DMS 273 (cell line): Measurements from ENCODE around the gene PRSS56.
A peak's percentile ranks its signal among the peaks of the same experiment; 100 is the strongest.
"Not testable (repeated sequence)": the region's sequence is repeated elsewhere in the genome, so short reads cannot be mapped to it uniquely, and the experiment has no call there.

Experiments
- DNase-seq: peaks from one replicate; lab custom pipeline; 2025; ENCODE audit not compliant: unreplicated experiment; lab: John Stamatoyannopoulos, UW

The PRSS56 gene

GRCh38 chr2:232524771-232525170, 4.6 kb downstream of the PRSS56 start:
- DNase-seq: no peak

GRCh38 chr2:232525199-232525598, 5.0 kb downstream of the PRSS56 start:
- DNase-seq: peak; percentile 62

- peak; percentile 95 for DNase-seq
Measured at GRCh38 chr2:232525791-232526371, 5.7 kb downstream of the PRSS56 start, which contains the start of gene CHRND. Gene CHRND, plus strand, starts transcription at chr2:232526160. Its CDS starts 56 bp downstream, at chr2:232526216.

DNA sequence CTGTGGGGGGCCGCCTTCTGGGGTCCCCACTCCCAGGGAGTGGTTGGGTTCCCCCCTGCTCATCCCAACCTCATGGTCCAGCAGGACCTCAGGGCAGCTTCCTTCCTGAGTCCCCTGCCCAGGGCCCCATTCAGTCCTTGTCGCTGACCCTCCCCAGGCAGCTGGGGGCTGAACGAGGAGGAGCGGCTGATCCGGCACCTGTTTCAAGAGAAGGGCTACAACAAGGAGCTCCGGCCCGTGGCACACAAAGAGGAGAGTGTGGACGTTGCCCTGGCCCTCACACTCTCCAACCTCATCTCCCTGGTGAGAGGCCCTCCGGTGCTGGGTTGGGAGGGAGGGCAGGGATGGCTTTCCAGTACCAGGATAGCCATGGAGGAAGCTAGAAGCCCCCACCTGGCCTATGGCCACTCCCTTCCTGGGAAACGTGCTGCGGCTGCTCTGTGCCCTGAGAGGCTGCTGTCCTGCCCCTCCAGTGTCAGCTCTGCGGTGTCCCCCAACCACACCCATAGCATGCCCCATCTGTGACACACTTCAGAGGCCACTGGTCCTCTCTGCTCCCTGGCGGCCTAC, 6.3 kb downstream of the PRSS56 start:
- DNase-seq: peak; percentile 49

DNA sequence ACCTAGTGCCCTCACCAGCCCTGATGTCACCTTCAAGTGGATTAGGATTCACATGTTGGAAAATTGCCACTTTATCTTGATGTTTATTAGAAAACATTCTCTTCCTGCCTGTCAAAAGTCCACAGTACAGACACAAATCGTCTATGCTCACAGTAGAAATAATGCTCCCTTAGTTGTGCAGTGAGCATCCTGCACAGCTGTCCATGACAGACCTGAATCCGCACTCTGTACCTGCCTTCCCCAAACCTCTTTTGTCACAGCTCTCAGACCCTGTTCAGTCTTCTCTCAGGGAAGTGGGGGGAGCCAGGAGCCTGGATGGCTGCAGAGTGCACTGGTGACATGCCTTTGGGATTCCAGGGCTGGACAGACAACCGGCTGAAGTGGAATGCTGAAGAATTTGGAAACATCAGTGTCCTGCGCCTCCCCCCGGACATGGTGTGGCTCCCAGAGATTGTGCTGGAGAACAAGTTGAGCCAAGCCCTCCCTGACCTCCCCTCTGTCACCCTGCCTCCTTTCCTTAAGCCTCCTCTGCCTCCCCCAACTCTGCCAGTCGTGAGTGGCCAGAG, 7.8 kb downstream of the PRSS56 start:
- DNase-seq: no peak

DNA sequence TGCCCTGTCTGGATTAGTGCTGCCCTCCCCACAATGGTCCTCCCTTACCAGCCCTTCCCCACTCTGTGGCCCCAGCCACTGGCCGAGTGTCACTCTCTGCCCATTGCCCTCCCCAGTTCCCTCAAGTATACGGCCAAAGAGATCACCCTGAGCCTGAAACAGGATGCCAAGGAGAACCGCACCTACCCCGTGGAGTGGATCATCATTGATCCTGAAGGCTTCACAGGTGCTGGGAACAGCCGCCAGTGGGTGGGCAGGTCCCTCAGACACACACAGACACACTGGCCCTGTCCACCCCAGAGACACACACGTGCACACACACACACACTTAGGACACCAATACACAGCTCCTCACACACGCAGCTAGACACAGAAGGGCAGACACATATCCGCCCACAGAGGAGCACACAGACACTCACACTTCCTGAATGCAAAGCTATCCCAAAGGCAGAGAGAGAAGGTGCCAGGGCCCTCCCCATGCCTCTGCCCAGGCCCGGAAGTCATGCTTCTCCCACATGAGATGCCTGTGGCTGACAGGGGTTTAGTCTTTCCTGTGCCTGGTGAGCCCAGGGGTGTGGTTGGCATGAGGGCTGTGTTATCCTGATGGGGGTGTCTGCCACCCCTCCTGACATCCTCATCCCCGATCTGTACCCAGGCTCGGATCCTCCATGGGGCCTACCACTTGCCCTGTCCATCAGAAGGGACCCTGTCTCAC, 8.7 kb downstream of the PRSS56 start:
- DNase-seq: no peak

- no peak for DNase-seq
Measured at GRCh38 chr2:232529806-232530547, 9.8 kb downstream of the PRSS56 start.

- DNase-seq: no peak
Measured at GRCh38 chr2:232530626-232531260, 10.6 kb downstream of the PRSS56 start.

DNA sequence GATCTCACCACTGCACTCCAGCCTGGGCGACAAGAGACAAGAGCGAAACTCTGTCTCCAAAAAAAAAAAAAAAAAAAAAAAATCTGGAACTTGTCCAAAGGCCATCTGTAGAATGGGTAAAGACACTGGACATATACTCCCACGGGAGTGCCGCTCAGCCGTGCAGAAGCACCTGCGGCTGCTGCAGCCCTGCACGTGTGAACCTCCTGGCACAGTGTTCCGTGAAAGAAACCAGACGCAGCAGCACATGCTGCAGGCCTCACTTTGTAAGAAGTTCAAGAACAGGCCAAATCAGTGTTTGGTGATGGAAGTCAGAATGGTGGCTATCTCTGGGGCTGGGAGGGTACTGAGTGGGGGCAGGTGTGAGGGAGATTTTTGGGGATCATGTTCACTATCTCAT, 12.2 kb downstream of the PRSS56 start:
- DNase-seq: peak; percentile 29

DNA sequence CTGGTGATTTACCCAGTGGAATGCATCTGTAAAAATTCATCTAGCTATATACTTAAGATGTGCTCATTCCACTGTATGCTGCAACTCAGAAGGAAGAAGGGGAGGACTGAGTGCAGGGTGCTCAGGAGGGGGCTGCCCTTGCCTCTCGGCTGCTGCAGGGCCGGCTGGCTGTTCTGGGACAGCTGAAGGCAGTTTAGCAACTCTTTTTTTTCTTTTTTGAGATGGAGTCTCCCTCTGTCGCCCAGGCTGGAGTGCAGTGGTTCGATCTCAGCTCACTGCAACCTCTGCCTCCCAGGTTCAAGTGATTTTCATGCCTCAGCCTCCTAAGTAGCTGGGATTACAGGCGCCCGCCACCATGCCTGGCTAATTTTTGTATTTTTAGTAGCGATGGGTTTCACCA, 12.6 kb downstream of the PRSS56 start:
- DNase-seq: not testable (repeated sequence)

GRCh38 chr2:232533944-232534710, 13.9 kb downstream of the PRSS56 start:
- no peak for DNase-seq

GRCh38 chr2:232534940-232535651, 14.9 kb downstream of the PRSS56 start:
- DNase-seq: no peak

DNA sequence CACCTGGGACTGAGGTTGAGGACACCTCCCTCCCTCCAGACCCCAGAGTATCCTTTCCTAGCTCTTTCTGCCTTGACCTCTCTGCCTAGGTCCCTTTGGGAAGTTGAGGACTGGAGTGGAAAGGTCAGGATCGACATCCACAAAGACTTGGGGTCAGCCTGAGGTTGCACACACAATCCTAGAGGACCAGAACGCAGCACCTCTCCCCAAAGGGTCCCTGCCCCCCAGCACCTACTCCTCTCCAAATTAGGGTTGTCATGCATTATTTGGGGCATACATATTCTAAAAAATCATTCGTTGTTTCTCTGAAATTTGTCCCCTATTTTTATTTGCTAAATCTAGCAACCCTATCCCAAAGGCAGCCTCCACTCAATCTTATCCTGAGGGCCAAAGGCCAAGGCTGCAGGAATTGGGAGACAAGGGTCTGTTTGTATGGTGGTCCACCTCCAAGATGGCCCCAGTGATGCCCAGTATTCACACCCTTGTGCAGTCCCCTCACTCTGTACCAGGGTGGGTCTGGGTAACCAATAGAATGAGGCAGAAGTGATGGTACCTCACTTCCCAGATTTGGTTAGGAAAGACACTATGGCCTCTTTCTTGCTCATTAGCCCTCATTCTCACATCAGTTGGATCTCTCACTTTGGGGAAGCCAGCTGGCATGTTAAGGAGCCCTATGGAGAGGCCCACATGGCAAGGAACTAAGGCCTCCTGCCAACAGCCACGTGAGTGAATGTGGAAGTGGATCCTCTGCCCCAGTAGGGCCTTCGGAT, 15.8 kb downstream of the PRSS56 start:
- DNase-seq: peak; percentile 58

- peak; percentile 49 for DNase-seq
Measured at GRCh38 chr2:232537079-232537478, 16.9 kb downstream of the PRSS56 start.

DNA sequence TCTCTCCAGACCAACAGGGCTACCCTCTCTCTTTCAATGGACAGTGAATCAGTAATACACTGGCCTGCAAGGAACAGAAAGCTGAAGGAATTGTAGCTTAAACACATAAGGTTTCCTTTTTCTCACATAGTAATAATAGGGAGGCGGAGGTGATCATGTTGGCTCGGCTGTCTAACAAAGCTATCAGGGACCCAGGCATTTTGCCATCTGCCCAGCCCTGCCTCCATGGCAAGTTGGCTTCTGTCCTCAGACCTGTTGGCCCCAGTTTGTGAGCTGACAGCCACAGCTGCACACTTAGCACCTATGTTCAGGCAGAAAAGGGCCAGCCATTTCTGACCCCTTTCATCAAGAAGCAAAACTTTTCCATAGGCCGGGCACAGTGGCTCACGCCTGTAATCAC, 17.3 kb downstream of the PRSS56 start:
- DNase-seq: peak; percentile 39

DNA sequence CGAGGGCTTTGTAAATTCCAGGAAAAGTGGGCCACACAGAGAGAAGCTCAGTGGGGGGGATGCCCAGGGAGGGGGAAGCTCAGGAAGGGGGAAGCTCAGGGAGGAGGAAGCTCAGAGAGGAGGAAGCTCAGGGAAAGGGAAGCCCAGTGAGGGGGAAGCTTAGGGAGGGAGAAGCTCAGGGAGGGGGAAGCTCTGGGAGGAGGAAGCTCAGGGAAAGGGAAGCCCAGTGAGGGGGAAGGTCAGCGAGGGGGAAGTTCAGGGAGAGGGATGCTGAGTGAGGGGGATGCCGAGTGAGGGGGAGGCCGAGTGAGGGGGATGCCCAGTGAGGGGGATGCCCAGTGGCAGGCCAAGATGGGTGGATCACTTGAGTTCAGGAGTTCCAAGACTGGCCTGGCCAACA, 18.5 kb downstream of the PRSS56 start:
- no peak for DNase-seq

GRCh38 chr2:232539298-232540231, 19.4 kb downstream of the PRSS56 start, which contains the start of gene CHRNG:
Gene CHRNG, plus strand, starts transcription at chr2:232539692. Its CDS starts 56 bp downstream, at chr2:232539748.
- peak; percentile 54 for DNase-seq
